Subcutaneous adipose tissue (tissue), 4 donors: Measurements from ENCODE around the gene CCDC167. TPM values are rescaled to one million over a fixed set of nuclear protein-coding genes. Genes with fewer than 3 reads are reported as not detected.

Source experiments
- total RNA-seq, 4 donors: library from RNA; depleted of rRNA; stranded (reverse); fragments of >200 nt; gene quantifications; one replicate each; pipeline ENCODE4 v1.1.0, GENCODE V29; 2016
- TF ChIP-seq, protein P1 (sequence below): fragments of 450-650 bp; IDR thresholded peaks from one replicate; pipeline ENCODE4 v1.5.1; 2016; ENCODE audit warnings: low read depth, mild to moderate bottlenecking, control low read depth, antibody characterized with exemption, moderate library complexity

The CCDC167 gene
- total RNA-seq, 4 donors from 2014 or later, result 12.1 to 27.2 (median 12.6) TPM

DNA sequence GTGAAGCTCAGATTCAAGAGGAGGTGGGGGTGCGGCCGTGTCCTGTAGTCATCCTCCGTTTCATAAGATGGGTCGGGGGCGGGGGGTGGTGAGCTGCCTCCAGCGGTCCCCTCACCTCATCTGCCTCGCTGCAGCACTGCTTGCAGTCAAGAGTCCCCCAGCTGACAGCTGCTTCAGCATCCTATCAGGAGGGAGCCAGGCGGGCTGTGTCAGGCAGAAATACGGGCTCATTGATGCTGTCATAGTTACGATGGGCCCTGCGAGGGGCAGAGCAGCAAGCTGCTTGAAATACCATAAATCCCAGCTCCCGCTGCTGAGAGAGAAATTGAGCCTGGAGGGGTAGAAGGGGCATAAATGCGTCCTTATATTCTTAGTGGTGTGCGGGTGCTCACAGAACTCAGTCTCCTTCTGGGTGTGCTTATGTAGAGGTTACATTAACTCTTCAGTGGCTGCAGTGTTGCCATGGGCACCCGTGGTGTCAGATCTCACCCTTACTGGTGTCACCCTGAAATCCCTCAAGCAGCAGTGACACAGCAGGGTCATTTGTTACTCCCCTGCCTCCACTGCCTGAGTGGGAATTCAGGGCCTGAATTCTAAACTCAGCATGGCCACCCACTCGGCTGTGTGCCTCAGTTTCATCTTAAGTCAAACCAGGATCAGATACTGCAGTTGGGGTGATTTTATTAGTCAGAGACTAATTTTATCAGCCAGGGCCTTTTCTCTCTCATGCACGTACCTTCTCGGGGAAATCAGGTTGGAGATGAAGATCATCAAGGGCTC, 21.8 kb downstream of the CCDC167 start:
- TF ChIP-seq, protein P1, sequence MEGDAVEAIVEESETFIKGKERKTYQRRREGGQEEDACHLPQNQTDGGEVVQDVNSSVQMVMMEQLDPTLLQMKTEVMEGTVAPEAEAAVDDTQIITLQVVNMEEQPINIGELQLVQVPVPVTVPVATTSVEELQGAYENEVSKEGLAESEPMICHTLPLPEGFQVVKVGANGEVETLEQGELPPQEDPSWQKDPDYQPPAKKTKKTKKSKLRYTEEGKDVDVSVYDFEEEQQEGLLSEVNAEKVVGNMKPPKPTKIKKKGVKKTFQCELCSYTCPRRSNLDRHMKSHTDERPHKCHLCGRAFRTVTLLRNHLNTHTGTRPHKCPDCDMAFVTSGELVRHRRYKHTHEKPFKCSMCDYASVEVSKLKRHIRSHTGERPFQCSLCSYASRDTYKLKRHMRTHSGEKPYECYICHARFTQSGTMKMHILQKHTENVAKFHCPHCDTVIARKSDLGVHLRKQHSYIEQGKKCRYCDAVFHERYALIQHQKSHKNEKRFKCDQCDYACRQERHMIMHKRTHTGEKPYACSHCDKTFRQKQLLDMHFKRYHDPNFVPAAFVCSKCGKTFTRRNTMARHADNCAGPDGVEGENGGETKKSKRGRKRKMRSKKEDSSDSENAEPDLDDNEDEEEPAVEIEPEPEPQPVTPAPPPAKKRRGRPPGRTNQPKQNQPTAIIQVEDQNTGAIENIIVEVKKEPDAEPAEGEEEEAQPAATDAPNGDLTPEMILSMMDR, result no peak

GRCh38 chr6:37477191-37477590, 22.5 kb downstream of the CCDC167 start:
- TF ChIP-seq, protein P1, result no peak

DNA sequence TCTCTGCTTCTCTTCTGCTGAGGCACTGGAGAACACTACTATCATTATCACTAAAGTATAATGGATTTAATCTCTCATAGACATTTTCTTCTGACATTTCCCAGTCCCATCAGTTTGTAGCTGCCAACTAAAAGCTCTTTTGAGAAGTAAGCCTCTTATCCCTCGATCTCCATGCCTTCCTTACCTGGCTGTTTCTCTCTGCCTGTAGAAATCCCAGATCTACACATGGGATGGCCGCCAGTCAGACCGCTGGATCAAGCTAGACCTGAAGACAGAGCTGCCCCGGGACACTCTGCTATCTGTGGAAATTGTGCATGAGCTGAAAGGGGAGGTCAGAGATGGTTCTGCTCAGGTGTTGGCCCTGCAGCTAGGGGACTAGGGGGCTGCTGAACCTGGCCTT, 25.4 kb downstream of the CCDC167 start:
- TF ChIP-seq, protein P1, result no peak

DNA sequence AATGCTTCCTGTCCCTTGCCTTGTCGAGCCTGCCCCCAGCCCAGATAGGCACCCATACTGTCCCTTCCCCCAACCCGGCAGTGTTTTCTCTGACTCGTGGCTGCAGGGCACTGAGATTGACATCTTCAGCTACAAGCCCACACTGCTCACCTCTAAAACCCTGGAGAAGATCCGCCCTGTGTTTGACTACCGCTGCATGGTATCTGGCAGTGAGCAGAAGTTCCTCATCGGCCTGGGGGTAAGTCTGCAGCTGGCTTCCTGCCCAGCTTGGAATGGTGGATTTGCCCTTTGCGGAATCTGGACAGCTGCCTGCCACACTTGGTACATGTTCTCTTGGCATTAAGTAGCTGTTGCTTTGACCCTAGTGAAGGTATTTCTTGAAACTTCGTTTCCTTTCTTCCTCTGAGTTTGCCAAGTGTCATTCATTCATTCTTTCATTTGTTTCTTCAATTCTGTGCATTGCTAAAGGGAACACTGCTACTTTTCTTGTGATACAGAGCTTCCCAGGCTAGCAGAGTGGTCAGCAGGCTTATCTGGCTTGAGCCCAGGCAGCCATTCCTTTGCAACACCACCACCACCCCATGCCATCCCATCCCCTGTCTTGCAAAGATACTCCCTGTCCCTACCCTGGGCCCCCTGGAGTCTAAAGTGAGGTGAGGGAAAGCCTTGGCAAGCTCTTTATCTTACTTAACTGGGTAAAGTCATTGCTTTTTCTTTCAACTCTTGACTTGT, 26.2 kb downstream of the CCDC167 start:
- TF ChIP-seq, protein P1, result no peak

DNA sequence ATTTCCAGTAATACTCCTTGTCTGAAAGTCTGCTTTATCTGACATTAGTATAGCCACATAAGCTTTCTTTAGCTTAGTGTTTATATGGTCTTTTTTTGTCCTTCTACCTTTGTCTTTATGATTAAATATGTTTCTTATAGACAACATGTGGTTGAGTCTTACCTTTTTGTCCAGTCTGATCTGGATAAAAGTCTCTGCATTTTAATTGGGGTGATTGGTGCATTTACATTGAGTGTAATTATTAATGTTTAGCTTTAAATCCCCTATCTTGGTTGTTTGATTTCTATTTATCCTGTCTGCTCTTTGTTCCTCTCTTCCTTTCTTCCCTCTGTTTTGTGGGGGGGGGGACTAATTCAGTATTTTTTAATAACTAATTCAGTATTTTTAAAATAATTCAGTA, 32.0 kb downstream of the CCDC167 start:
- TF ChIP-seq, protein P1, result no peak

- TF ChIP-seq, protein P1, result no peak
Observed at GRCh38 chr6:37463110-37463509, 36.6 kb downstream of the CCDC167 start.

DNA sequence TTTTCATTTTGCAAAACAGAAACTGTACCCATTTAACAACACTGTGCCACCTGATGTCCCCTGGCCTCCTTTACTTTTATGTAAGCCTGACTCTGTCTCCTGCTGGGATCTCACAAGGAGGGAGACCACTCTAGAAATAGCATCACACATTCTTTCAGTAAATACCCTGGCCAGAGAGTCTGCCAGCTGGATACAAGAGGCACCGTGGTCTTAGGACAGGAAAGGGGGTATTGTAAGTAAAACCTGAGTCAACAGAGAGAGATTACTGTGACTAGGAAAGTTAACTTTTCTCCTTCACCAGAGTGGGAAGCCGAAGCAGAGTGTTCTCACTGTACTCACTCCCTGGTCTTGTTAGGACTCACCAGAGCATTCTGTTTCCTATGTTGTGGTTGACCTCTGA, 38.9 kb downstream of the CCDC167 start:
- TF ChIP-seq, protein P1, result no peak
